DND-41 (cell line): ENCODE results near the gene MUC21.

Experiments used
- ATAC-seq: fragments of 200-7000 bp; cut with Tn5 transposase; 3 replicates; pipeline ENCODE4 v1.9.1; 2021; ENCODE audit warnings: low read depth; ENCODE audit not compliant: insufficient read depth
- DNase-seq: peaks from one replicate; pipeline ENCODE4 v3.0.0-alpha.2; 2020
- H2AFZ ChIP-seq: 2 replicates; pipeline ENCODE4 v1.6.0; 2012; ENCODE audit warnings: low read depth, low read length
- H3K27ac ChIP-seq: 2 replicates; pipeline ENCODE4 v1.5.1; 2012; ENCODE audit warnings: low read length, inconsistent platforms
- H3K27me3 ChIP-seq: fragments of 200-600 bp; sonication (generic); 2 replicates; pipeline ENCODE4 v1.6.0; 2012; ENCODE audit warnings: low read length, mild to moderate bottlenecking, inconsistent platforms; ENCODE audit not compliant: insufficient read depth, poor library complexity
- H3K36me3 ChIP-seq: 2 replicates; pipeline ENCODE4 v1.5.1; 2012; ENCODE audit warnings: low read length, inconsistent platforms; ENCODE audit not compliant: insufficient read depth
- H3K4me1 ChIP-seq: 2 replicates; pipeline ENCODE4 v1.5.1; 2012; ENCODE audit warnings: mild to moderate bottlenecking, low read length; ENCODE audit not compliant: insufficient read depth
- H3K4me2 ChIP-seq: 2 replicates; pipeline ENCODE4 v1.6.0; 2012; ENCODE audit warnings: mild to moderate bottlenecking, moderate library complexity, low read length, inconsistent platforms; ENCODE audit not compliant: insufficient read depth
- H3K4me3 ChIP-seq, 2 experiments: fragments of 200-600 bp in 1 of 2; shearing (Covaris generic) in 1 of 2; 2 replicates each; pipeline ENCODE4 v1.5.1; 2012 to 2016; ENCODE audit warnings: inconsistent platforms in 2 of 2, low read length in 2 of 2, mild to moderate bottlenecking in 2 of 2, low read depth in 1 of 2, moderate library complexity in 1 of 2
- H3K79me2 ChIP-seq: 2 replicates; pipeline ENCODE4 v1.6.0; 2012; ENCODE audit warnings: low read length, inconsistent platforms; ENCODE audit not compliant: insufficient read depth
- H3K9ac ChIP-seq: 2 replicates; pipeline ENCODE4 v1.6.0; 2012; ENCODE audit warnings: low read depth, mild to moderate bottlenecking, inconsistent platforms, low read length, moderate library complexity
- H3K9me3 ChIP-seq: 2 replicates; pipeline ENCODE4 v1.5.1; 2012; ENCODE audit warnings: low read length, moderate library complexity, mild to moderate bottlenecking, inconsistent platforms; ENCODE audit not compliant: insufficient read depth, severe bottlenecking
- H4K20me1 ChIP-seq: 2 replicates; pipeline ENCODE4 v1.6.0; 2012; ENCODE audit warnings: low read length; ENCODE audit not compliant: insufficient read depth
- CTCF ChIP-seq: IDR thresholded peaks from 2 replicates; pipeline ENCODE4 v1.5.1; 2012; ENCODE audit warnings: borderline replicate concordance, low read length, moderate library complexity, mild to moderate bottlenecking; ENCODE audit not compliant: poor library complexity, severe bottlenecking; ENCODE audit errors: extremely low read depth
- EZH2 ChIP-seq: IDR thresholded peaks from 3 replicates; pipeline ENCODE4 v1.6.1; 2012; ENCODE audit warnings: borderline replicate concordance, low read depth, mild to moderate bottlenecking, moderate library complexity, low read length, inconsistent platforms; ENCODE audit not compliant: severe bottlenecking

Gene MUC21

GRCh38 chr6:30983439-30983838 lies at the start of gene MUC21:
Gene MUC21 (plus strand): TSS chr6:30983718. CDS start chr6:30983959, 241 bp downstream.
- Histone ChIP-seq H3K27me3 (peaks cover 20% of the 10 kb centered on the region), H3K4me1 (no peaks in the 10 kb centered on the region), H2AFZ (no peak within 1 kb of the TSS), H3K79me2 (no peaks in the 10 kb centered on the region), H3K9me3 (no peaks in the 10 kb centered on the region), H3K4me2 (no peak within 1 kb of the TSS), H3K36me3 (no peaks in the 10 kb centered on the region), H3K27ac (no peak within 1 kb of the TSS), H3K4me3 (no peak within 1 kb of the TSS), H3K9ac (no peak within 1 kb of the TSS), H4K20me1 (no peaks in the 10 kb centered on the region)
- ATAC-seq (no peak), DNase-seq (no peak)
- TF ChIP-seq CTCF, result no peak
- TF ChIP-seq EZH2, result no peak

GRCh38 chr6:30935018-30935417 lies 48.5 kb upstream of the MUC21 start:
- Histone ChIP-seq H3K4me1 (no peaks in the 10 kb centered on the region), H2AFZ (no peak overlapping the region), H3K36me3 (no peaks in the 10 kb centered on the region), H3K4me2 (no peak overlapping the region), H4K20me1 (no peaks in the 10 kb centered on the region), H3K27ac (no peak overlapping the region), H3K9me3 (no peaks in the 10 kb centered on the region), H3K27me3 (peaks cover 15% of the 10 kb centered on the region), H3K79me2 (no peaks in the 10 kb centered on the region), H3K9ac (no peak overlapping the region), H3K4me3 (no peak overlapping the region)
- no peak for TF ChIP-seq EZH2
- no peak for TF ChIP-seq CTCF
- DNase-seq, result no peak
- ATAC-seq, result no peak

GRCh38 chr6:30937265-30937664 lies 46.3 kb upstream of the MUC21 start:
- no peak overlapping the region for H3K27ac ChIP-seq
- no peak overlapping the region for H2AFZ ChIP-seq
- H3K9ac ChIP-seq, result no peak overlapping the region
- no peaks in the 10 kb centered on the region for H4K20me1 ChIP-seq
- ATAC-seq (no peak), DNase-seq (no peak)
- no peak overlapping the region for H3K4me3 ChIP-seq
- no peaks in the 10 kb centered on the region for H3K79me2 ChIP-seq
- no peaks in the 10 kb centered on the region for H3K36me3 ChIP-seq
- no peak overlapping the region for H3K4me2 ChIP-seq
- TF ChIP-seq CTCF, result no peak
- no peak for TF ChIP-seq EZH2
- peaks cover 15% of the 10 kb centered on the region for H3K27me3 ChIP-seq
- H3K9me3 ChIP-seq, result no peaks in the 10 kb centered on the region
- H3K4me1 ChIP-seq, result no peaks in the 10 kb centered on the region

- Histone ChIP-seq H3K27ac (no peak overlapping the region), H2AFZ (no peak overlapping the region), H3K4me3 (no peak overlapping the region), H4K20me1 (no peaks in the 10 kb centered on the region), H3K9me3 (peaks cover 3% of the 10 kb centered on the region), H3K36me3 (no peaks in the 10 kb centered on the region), H3K4me2 (no peak overlapping the region), H3K4me1 (no peaks in the 10 kb centered on the region), H3K9ac (no peak overlapping the region), H3K79me2 (no peaks in the 10 kb centered on the region), H3K27me3 (peaks cover 15% of the 10 kb centered on the region)
- ATAC-seq (no peak), DNase-seq (no peak)
- no peak for TF ChIP-seq CTCF
- no peak for TF ChIP-seq EZH2
These were observed 44.8 kb upstream of the MUC21 start for GRCh38 chr6:30938730-30939129.
